SK-N-SH (cell line): ENCODE measurements around the gene C1GALT1C1L.

Experiments used
- CTCF ChIP-seq: fragments of 200-600 bp; sonication (generic); IDR thresholded peaks from 2 replicates; pipeline ENCODE4 v1.6.1; 2017; ENCODE audit warnings: antibody characterized with exemption, mild to moderate bottlenecking, moderate library complexity
- NRF1 ChIP-seq: IDR thresholded peaks from 2 replicates; pipeline ENCODE4 v1.6.1; 2012; ENCODE audit warnings: low read depth, mild to moderate bottlenecking, low read length
- POLR2AphosphoS5 ChIP-seq: IDR thresholded peaks from 2 replicates; pipeline ENCODE4 v1.6.1; 2012; ENCODE audit warnings: low read depth, low read length
- REST ChIP-seq: IDR thresholded peaks from 2 replicates; pipeline ENCODE4 v1.6.1; 2012; ENCODE audit warnings: mild to moderate bottlenecking, low read depth, low read length, moderate library complexity
- USF2 ChIP-seq: fragments of 150-350 bp; IDR thresholded peaks from 2 replicates; pipeline ENCODE4 v1.6.1; 2017; ENCODE audit warnings: antibody characterized with exemption, low read length, low read depth, borderline replicate concordance

- no peak for TF ChIP-seq POLR2AphosphoS5
- TF ChIP-seq USF2 = no peak
- TF ChIP-seq CTCF = no peak
- TF ChIP-seq REST = no peak
- no peak for TF ChIP-seq NRF1
Measured at GRCh38 chr2:43708891-43709290, 32.7 kb upstream of the C1GALT1C1L start.
